ENCODE data around the gene TLE1.

The TLE1 gene

DNA sequence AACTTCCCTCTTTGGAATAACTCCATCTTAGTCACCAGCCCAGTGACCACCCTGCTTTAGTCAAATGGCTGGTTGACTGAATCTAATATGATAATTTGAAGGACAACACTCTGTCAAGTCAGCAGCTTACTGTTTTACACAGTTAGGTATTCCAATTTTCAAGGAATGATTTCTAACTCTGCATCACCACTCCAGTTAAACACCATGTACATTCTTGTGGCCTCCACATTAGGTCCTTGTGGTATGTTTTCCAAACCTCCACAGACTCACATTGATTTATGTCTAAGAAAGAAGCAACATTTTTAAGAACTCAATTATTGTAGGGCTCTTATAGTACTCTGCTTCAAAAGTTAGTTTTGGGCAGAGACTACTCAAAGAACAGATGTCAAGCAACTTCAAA is 110.7 kb downstream of the TLE1 start:
- DNase-seq (ENCODE audit: low spot score) = no peak

DNA sequence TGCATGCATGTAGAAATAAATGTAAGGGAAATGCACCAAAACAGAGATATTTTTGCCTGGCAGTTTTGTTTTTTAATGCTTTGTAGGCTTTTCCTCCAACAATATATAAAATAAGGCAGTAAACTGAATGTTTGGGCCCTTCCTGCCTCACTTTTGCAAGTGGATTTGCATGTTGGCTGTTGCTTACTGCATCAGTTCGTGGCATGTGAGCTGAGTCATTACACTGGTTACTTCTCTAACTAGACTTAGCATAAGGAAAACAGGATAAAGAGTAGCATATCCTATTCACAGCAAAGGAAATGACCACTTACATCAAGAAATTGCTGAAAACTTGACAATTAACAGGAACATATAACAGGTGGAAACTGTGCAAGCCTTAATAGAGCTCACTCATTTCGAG is 113.4 kb downstream of the TLE1 start:
- no peak for DNase-seq (ENCODE audit: low spot score)

DNA sequence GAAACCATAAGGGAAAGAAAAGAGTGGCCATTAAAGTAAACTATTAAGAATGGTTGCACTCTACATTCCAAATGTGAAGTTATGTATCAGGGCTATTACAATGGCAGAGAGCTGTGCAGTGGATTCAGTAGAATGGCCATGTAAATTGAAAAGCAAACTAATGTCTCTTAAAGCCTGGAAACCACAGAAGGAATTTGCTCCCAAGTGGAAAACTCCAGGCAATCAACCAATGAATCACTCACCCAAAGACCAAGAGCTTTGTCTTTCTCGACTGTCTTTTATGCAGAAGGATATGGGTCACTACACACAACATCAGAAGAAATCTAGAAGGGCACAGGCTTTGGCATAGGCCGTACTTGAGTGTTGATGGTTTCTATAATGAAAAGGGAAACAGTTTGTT is 114.9 kb downstream of the TLE1 start:
- DNase-seq (ENCODE audit: low spot score) = peak; percentile 10

DNA sequence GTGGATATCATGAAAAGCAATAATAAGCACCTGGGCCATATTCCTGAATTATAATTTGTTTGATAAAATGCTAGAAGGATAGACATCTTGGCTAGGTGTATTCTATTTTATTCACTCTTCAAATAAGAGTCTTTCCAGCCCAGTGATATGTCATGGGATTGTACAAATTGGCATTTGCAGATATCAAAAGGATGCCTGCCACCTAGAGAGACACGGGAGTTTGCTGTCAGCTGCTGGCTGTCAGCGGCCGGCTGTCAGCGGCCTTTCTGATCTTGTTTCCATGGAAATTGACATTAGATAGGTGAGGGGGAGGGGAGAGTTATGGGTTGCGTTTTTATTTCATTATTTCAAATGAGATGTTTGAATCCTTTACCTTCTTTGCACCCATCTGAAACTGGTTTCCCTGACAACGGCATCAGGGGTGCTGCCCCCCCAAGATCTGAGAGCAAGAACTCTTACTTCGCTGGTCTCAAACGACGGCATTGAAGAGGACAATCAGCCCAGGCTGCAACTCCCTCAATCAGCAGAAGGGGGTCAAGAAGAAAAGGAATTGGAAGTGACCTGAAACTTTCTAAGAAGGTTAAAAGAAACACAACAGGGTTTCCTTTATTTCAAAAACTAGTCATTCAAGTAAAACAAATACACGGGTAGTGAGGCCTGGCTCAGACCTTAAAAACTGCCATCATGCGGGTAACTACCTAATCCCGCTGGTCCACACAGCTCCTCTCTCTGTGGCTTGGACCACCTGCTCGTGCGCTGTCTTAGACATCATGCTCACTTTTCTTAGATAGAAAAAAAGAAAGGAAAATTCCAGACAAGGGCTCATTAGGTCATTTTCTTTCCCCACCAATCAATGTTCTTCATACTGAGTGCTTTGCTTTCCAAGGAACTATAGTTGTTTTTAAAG is 115.7 kb downstream of the TLE1 start:
- DNase-seq (ENCODE audit: low spot score) = no peak

DNA sequence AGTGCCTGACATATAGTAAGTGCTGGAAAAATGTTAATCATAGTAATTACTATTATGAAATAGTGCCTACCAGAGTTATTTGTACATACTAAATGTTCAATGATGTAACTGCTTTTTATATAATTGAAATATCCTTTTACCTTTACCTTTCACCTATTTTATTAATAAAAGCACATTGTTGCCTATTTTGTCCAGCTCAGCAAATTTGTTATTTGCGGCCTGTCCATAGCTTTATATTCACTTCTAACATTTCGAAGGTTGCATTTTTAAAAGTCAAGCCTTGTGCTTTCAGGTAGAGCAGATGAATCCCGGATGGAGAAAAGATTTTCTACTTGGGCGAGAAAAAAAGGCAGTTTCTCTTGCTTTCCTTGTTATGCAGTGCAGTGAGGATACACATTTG is 119.3 kb downstream of the TLE1 start:
- DNase-seq (ENCODE audit: low spot score) = no peak

DNA sequence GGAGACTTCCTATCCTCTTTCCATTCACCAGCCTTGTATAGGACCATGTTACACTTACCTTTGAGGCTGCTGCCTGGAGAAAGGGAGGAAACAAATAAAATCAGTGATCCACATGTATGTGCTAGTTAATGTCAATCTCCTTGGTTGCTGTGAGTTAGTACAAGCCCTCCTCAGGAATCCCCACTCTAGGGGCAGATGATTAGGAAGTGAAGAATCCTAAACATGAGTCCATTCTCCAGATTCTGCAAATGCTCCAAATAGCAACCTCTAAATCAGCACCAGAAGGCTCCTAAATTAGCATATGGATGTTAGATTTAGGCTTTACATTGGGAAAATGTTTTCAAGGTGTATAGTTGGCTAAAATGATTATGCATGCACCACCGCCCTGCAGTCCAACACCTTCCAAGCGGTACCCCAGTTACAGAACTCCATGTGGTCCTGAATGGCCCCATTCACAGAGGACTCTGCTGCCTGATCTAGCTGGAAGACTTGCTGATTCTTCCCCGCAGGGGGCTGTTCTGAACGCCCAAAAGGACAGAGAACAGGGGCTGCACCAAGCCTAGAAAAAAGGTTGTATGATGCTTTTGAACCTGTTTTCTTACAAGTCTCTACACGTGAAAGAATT is 123.2 kb downstream of the TLE1 start:
- no peak for DNase-seq (ENCODE audit: low spot score)

DNA sequence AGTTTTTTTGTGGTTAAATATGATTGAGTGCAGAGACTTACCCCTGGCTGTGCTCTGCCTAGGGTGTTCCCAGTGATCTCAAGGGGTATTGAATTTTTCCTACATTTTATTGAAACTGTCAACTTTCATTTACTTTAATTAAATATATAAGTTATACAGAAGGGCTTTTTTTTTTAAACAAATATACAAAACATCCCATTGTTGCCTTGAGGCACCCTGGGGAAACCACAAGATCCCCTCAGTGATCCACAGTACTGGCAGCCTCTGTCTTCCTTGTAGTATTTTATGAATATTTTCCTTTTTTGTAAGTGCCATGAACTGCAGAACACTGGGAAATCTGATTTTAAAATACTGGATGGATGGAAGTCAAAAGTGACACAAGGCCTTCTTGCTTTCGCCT is 123.7 kb downstream of the TLE1 start:
- no peak for DNase-seq (ENCODE audit: low spot score)

DNA sequence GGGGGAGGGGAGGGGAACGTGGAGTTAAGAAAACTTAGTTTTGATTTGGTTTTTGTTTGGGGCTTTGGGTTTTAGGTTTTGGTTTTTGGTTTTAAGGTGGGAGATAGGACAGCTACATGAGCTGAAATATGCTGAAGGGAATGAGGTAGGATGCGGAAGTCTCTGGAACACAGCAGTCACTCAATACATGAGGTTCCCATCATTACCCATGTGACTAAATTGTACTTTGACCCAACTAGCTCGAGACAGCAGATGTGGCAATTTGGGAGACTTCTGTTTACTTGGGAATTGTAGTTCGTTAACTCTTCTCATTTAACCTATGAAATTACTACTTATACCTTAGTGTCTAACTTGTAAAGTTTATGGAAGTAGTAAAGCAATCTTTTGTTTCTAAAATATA is 124.2 kb downstream of the TLE1 start:
- DNase-seq (ENCODE audit: low spot score) = no peak

DNA sequence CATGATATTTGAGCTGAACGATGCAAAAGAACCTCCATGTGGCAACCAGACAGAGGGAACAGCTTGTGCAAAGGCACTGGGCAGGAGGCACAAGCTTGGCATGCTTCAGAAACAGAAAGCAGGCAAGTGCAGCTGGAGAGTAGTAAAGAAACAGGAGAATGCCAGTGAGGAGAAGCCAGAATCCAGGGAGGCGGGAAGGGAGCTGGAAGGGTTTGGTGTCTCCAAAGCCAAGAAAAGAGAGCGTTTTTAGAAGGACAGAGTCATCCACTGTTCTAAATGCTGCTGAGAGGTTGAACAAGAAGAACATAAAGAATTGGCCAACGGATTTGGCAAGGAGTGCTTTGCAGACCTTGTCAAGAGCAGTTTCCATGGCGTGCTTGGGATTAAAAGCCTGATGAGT is 124.7 kb downstream of the TLE1 start:
- peak; percentile 54 for DNase-seq (ENCODE audit: low spot score)

DNA sequence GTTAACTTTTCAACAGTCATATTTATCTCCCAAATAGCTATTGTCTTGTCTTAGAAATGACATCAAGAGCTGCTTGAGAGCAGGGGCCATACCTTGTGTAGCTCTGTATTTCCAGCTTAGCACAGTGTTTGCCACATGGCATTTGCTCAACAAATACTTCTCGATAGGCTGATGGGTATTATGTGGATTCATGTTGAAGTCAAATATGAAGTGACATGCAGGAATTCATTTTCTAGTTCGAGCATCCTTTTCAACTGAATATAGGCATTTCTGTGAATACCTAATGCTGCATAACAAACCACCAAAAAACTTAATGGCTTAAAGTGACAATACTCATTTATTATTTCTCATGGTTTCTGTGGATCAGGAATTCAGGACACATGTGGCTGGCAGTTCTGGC is 125.6 kb downstream of the TLE1 start:
- no peak for DNase-seq (ENCODE audit: low spot score)

DNA sequence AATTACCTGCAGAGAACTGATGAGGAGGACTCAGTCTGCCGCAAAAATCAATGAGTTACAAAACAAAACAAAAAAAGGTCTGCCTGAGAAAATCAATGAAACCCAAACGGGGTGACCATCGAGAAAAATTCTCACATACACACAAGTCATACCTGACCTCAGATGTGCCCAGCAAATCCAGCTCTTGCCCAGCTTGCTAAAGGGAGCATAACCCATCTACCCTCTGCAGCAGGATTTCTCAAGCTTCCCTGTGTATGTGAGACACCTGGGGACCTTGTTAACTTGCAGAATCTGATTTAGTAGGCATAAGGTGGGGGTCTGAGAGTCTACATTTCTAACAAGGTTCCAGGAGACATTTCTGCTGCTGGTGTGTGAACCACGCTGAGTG is 126.3 kb downstream of the TLE1 start:
- DNase-seq (ENCODE audit: low spot score) = no peak

DNA sequence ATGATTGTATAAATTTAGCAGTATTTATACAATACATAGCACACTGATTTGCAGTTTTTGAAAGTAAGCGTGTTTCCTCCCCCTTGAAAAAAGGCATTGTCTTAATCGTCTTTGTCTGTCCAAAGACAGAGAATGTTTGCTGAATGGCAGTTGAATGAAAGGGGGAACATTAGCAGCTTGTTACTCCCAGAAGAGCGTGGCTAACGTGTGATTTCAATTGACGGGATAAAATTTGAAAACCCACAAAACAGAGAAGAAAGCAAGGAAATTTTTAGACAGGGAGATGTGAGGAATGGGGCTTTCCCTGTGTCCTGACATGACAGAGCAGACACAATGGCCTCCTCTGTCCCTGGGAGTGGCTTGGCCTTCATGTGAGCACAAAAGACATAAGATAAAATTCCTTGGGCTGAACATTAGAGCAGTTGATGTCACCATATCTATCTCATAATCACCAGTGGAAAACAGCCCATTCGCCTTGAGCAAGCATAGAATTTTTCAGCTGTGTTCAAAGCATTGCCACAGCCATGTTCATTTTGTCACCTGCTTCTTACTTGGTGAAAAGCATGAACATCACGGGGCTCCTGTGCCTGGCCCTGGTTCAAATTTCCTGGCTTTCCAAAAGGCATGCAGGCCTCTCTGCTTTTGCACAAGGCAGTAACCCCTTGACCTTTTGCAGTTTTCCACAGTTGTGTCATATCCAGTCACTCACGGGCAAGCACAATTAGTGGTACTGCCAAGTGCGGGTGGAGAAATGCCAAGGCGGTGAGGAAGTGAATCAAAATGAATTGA is 126.9 kb downstream of the TLE1 start:
- no peak for DNase-seq (ENCODE audit: low spot score)

DNA sequence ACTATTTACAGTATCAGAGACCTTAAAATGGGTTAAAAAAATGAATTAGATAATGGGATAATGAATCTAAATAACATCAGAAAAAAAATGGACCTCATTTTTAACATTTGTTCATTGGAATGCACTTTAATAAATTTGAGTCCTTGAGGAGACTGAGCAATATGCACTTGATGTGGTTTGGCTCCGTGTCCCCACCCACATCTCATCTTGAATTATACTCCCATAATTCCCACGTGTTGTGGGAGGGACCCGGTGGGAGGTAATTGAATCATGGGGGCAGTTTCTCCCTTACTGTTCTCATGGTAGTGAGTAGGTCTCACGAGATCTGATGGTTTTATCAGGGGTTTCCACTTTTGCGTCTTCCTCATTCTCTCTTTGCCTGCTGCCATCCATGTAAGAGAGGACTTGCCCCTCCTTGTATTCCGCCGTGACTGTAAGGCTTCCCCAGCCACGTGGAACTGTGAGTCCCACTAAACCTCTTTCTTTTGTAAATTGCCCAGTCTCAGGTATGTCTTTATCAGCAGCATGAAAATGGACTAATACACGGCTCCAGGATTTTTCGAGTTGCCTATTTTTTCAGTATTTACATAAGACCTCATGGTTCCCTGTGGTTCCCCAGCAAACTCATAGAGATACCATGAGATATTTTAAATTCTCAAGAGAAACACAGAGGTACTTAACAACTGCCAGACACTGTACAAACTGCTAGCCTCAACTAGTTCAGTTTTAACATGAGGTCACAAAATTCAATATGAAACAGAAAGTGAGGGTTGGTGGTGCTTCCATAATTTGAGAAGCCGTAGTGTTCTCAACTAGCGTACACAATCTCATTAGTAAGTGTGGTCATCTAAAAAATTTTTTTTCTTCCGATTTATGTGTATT is 128.3 kb downstream of the TLE1 start:
- DNase-seq (ENCODE audit: low spot score) = no peak

DNA sequence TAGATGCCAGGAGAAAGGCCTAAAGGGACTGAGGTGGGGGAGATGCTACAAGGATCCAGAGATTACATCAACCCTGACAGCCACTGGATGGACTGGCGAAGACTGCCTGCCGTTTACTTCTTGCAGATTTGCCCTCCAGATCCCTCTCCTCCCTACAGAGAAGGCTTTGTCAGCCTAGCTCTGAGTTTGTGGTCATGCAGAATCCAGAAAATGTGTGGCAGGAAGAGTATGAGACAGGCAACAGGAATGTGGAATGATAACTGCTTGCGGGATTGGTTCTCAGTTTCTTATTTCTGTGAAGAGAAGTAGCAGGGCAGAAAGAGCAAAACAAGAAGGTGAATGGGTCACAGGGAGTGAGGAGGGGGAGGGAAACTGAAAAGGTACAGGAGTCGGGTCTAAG is 129.6 kb downstream of the TLE1 start:
- no peak for DNase-seq (ENCODE audit: low spot score)

DNA sequence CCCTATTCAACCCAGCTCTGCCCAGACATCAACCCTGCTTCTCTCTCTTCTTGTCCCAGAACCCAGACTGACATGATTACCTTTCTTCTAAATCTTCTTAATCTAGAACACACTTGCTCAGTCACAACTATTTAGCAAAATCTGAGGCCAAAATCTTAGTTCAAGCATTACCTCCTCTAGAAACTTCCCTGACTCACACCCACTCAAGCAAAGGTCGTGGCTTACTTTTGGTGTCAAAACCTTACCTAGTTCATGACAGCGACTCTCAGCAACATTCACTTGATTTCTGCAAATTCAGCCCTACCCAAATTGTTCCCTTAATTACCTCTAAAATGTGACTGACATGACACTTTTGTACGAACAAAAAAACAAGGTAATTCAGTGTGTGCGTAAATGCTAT is 130.2 kb downstream of the TLE1 start:
- DNase-seq (ENCODE audit: low spot score) = no peak

DNA sequence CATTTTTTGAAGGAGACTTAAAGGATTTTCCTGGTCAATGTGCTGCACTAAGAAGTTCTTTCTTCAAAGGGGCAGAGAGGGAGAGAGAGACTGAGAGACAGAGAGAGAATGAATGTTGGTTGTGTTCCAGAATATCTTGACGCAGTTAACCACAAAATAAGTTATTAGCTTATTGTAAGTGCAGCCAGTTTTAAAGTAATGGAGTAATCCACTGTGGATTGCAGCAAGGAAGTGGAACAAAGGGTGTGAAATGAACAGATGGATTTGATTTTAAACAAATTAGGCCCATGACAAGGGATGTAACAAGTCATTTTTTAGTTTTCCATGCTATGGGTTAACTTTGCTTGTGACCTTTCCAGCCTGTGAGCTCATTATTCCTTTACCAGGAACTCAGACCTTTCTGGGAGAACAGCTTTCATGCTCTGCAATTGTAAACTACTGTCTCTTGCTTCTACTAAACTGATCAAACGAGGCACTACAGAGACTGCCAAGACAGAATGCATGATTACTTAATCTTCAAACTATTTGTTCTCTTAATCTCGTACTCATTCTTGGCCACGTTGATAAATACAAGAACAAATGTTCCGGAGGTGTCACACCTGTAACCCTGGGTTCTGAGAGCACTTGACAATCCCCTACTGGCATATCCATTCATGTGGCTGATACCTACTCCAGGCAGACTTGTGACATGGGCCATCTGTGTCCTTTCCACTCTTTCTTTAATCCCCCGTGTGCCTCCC is 131.1 kb downstream of the TLE1 start:
- DNase-seq (ENCODE audit: low spot score) = no peak

DNA sequence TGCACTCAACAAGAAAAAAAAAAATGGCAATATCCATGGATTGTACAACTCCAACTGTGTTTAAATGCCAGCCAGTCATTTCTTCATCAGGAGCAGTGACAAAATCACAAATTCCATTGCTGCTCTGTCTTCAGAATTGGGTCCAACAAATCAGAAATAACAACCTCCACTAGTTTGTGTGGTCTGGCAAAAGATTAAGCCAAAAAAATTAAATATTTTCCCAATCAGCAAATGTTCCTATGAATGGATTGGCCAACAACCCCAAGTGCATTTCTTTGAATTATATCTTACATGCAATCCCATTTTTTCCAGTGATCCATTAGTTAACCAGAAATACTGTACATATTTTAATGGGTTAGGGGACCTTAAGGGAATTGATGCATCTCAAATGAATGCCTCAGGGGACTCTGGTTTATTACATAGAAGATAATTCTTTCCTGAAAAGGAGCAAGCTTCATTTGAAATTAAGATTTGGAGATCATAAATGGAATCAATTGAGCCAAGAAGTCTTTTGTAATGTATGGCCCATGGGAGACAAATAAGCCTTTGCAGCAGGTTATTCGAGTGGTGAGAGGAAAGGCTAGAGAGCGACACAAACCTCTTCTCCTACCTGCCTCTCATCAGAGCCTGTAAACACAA is 131.8 kb downstream of the TLE1 start:
- no peak for DNase-seq (ENCODE audit: low spot score)

DNA sequence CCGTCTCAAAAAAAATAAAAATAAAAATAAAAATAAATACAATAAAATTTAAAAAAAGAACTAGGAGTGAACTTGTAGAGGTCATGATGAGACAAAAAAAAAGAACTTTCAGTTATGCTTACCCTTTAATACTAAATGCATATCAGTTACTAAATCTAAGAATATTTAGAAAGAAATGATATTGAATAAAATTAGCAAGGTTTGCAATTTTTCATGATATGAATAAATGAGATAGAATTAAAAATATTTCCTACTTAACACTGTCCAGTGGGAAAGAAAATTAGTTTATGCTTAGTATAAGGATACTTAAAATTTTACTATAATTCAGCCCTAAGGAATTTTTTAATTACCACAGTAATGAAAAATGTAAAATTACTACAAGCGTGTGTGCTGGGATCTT is 132.4 kb downstream of the TLE1 start:
- DNase-seq (ENCODE audit: low spot score) = no peak

DNA sequence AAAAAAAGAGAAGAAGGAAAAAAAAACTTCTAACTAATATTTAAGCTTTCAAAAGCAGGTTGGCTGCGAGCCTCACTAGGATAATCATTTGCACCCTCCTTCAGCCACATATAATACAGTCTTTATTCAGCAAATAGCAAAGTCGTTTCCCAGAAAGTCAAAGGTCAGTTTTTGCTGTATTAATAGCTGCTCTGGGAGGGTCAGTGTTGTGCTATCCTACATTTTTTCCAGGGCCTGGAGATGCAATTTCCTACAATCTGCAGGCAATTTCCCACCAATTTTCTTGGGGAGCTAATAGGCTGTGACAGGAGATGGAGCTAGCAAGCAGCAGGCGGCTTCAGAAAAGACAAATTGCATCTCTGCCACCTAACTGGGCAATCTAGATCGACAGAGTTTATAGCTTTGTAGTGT is 136.8 kb downstream of the TLE1 start:
- no peak for DNase-seq (ENCODE audit: low spot score)

DNA sequence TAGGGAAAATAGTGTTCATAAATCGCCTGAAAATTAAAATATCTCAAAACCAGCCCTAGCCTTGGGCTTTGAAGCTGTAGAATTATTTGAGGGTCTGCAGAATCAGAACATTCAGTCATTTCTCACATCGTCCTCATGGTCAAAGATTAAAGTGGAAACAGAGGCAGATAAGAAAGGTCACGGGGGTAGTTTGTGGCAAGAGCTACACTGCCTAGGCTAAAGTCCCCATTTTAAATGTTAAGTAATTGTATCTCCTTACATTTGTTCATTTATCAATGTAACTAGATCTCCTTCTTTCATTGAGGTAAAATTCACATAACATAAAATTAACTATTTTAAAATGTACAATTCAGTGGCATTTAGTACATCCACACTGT is 139.2 kb downstream of the TLE1 start:
- DNase-seq (ENCODE audit: low spot score) = no peak

Measured in globus pallidus (tissue), 1 donor.